HepG2 (cell line): ENCODE results near the gene ENDOD1. TPM values are rescaled to one million over a fixed set of nuclear protein-coding genes. Genes with fewer than 3 reads are reported as not detected.
A peak's percentile ranks its signal among the peaks of the same experiment; 100 is the strongest.

Experiments
- ATF5 ChIP-seq: sonication (generic); formaldehyde crosslinking; IDR thresholded peaks from 2 replicates; pipeline ENCODE4 v1.4.0; 2020; ENCODE audit warnings: mild to moderate bottlenecking, low read depth, missing genetic modification reagents
- BHLHE40 ChIP-seq: IDR thresholded peaks from 2 replicates; pipeline ENCODE4 v1.6.1; 2011; ENCODE audit warnings: low read length, improper control_type of control experiment
- EED ChIP-seq: sonication (generic); formaldehyde crosslinking; IDR thresholded peaks from 2 replicates; pipeline ENCODE4 v1.5.0; 2020; ENCODE audit warnings: mild to moderate bottlenecking, missing genetic modification reagents
- FOXK1 ChIP-seq: sonication (generic); formaldehyde crosslinking; IDR thresholded peaks from 2 replicates; pipeline ENCODE4 v1.4.0; 2020; ENCODE audit warnings: low read depth, missing genetic modification reagents, borderline replicate concordance
- HNRNPLL ChIP-seq: fragments of 200-400 bp; formaldehyde crosslinking; IDR thresholded peaks from 2 replicates; pipeline ENCODE4 v1.6.1; 2017; ENCODE audit warnings: mild to moderate bottlenecking, low read depth, low read length; ENCODE audit not compliant: poor library complexity, severe bottlenecking
- MAFF ChIP-seq: IDR thresholded peaks from 2 replicates; pipeline ENCODE4 v1.6.1; 2011; ENCODE audit warnings: low read depth, low read length, improper control_type of control experiment
- MEIS2 ChIP-seq: sonication (generic); formaldehyde crosslinking; IDR thresholded peaks from 2 replicates; pipeline ENCODE4 v1.9.0; 2021; ENCODE audit warnings: mild to moderate bottlenecking, missing genetic modification reagents
- TRIM22 ChIP-seq: fragments of 450-650 bp; IDR thresholded peaks from 2 replicates; pipeline ENCODE4 v1.6.1; 2017
- ZBTB43 ChIP-seq: sonication (generic); formaldehyde crosslinking; conservative IDR thresholded peaks from 2 replicates; pipeline ENCODE4 v1.4.0; 2020; ENCODE audit warnings: missing genetic modification reagents
- ZNF180 ChIP-seq: sonication (generic); formaldehyde crosslinking; IDR thresholded peaks from 2 replicates; pipeline ENCODE4 v1.4.0; 2020; ENCODE audit warnings: low read depth, missing genetic modification reagents, borderline replicate concordance
- ZNF331 ChIP-seq: sonication (generic); formaldehyde crosslinking; IDR thresholded peaks from 2 replicates; pipeline ENCODE4 v1.4.0; 2020; ENCODE audit warnings: missing genetic modification reagents
- ZNF512B ChIP-seq: sonication (generic); formaldehyde crosslinking; IDR thresholded peaks from 2 replicates; pipeline ENCODE4 v1.5.1; 2020; ENCODE audit warnings: missing genetic modification reagents, mild to moderate bottlenecking, borderline replicate concordance
- ZNF780A ChIP-seq: sonication (generic); formaldehyde crosslinking; IDR thresholded peaks from 2 replicates; pipeline ENCODE4 v1.8.0; 2022; ENCODE audit warnings: mild to moderate bottlenecking, missing genetic modification reagents, moderate library complexity
- polyA plus RNA-seq, 8 experiments: library from polyadenylated mRNA; depleted of rRNA in 3 of 8; stranded (reverse) in 7 of 8; unstranded in 1 of 8; fragments of >200 nt; fragmentation: Illumina TruSeq in 4 of 8; extraction: Trizol in 4 of 8; gene quantifications; 2 replicates each; pipeline versions ENCODE4 v1.2.1 to v1.2.3, GENCODE V29; 2011 to 2016; ENCODE audit warnings: low read depth in 4 of 8, missing spikeins in 1 of 8, mixed read lengths in 1 of 8; ENCODE audit not compliant: insufficient read depth in 1 of 8
- total RNA-seq, 5 experiments: library from RNA; depleted of rRNA; stranded (reverse); fragments of >200 nt; fragmentation: Illumina TruSeq; extraction: Trizol; gene quantifications; 2 replicates each; pipeline ENCODE4 v1.2.3, GENCODE V29; 2016; ENCODE audit warnings: low read depth in 1 of 5

ENDOD1 gene
- total and polyA plus RNA-seq, 2 of the 13 experiments (the other 11 are each of a cell fraction or from before 2014, with no cell fraction given) = 2.0 to 6.8 TPM

GRCh38 chr11:95068549-95068948 is 21.1 kb upstream of the ENDOD1 start (continued):
- TF ChIP-seq MAFF = 0 out of 2 replicates have a peak, but pooled peaks have one; percentile 26
- TF ChIP-seq BHLHE40 = no peak
- TF ChIP-seq ZNF780A (CRISPR knock-in tag) = no peak
- TF ChIP-seq ZBTB43 = no peak; the same call in 1 of the 2 replicates
- TF ChIP-seq ZNF180 = no peak
- peak; percentile 96 for TF ChIP-seq FOXK1 (CRISPR knock-in tag)
- TF ChIP-seq EED (CRISPR knock-in tag) = no peak
- no peak for TF ChIP-seq ZNF512B (CRISPR knock-in tag)
- peak; percentile 78 for TF ChIP-seq MEIS2 (CRISPR knock-in tag)
- TF ChIP-seq HNRNPLL = no peak
- 0 out of 2 replicates have a peak, but pooled peaks have one; percentile 37 for TF ChIP-seq ZNF331
- TF ChIP-seq TRIM22 = no peak
- no peak for TF ChIP-seq ATF5 (CRISPR knock-in tag)
- TF ChIP-seq, all 625 proteins: peak for 123
